ENCODE results near the gene CLTA. TPM values are rescaled to one million over a fixed set of nuclear protein-coding genes. Genes with fewer than 3 reads are reported as not detected.

Gene CLTA
- total RNA-seq, 1 donor from 2014 or later, result 60.4 TPM

- H3K9me3 ChIP-seq (replicated peaks), result no peaks in the 10 kb centered on the region
- H3K36me3 ChIP-seq, result no peaks in the 10 kb centered on the region
- H3K4me1 ChIP-seq, result peaks cover 36% of the 10 kb centered on the region
- peaks cover 17% of the 10 kb centered on the region for H3K27me3 ChIP-seq (ENCODE audit: low read depth)
- TF ChIP-seq CTCF (IDR thresholded peaks at IDR 0.05; ENCODE audit: borderline replicate concordance), result no peak
- peak overlapping the region; percentile 83 for H3K27ac ChIP-seq (replicated peaks)
- intact Hi-C loops (cut with micrococcal nuclease), result loop anchor here (5.0 kb wide), 1 partner anchor 63 kb away; no protein-coding TSS in a partner anchor
- no peak overlapping the region for H3K4me3 ChIP-seq
- DNase-seq, result no peak
Observed at GRCh38 chr9:36164989-36165388, 25.7 kb upstream of the CLTA start.

- Histone ChIP-seq H3K4me1 (peaks cover 33% of the 10 kb centered on the region), H3K9me3 (replicated peaks) (no peaks in the 10 kb centered on the region), H3K36me3 (no peaks in the 10 kb centered on the region), H3K4me3 (peak overlapping the region; percentile 64), H3K27me3 (ENCODE audit: low read depth) (peaks cover 24% of the 10 kb centered on the region), H3K27ac (replicated peaks) (peak overlapping the region; percentile 83)
- no peak for DNase-seq
- intact Hi-C loops (cut with micrococcal nuclease), result no loop called here
- no peak for TF ChIP-seq CTCF (IDR thresholded peaks at IDR 0.05; ENCODE audit: borderline replicate concordance)
Observed at GRCh38 chr9:36165826-36166167, 24.9 kb upstream of the CLTA start.

GRCh38 chr9:36166168-36166927 lies 24.4 kb upstream of the CLTA start:
- intact Hi-C loops (cut with micrococcal nuclease), result no loop called here
- peak; percentile 87 for DNase-seq
- H3K4me1 ChIP-seq, result peaks cover 33% of the 10 kb centered on the region
- H3K27ac ChIP-seq (replicated peaks), result peak overlapping the region; percentile 83
- peak overlapping the region; percentile 64 for H3K4me3 ChIP-seq
- peak; percentile 94 for TF ChIP-seq CTCF (IDR thresholded peaks at IDR 0.05; ENCODE audit: borderline replicate concordance)
- H3K9me3 ChIP-seq (replicated peaks), result no peaks in the 10 kb centered on the region
- H3K27me3 ChIP-seq (ENCODE audit: low read depth), result peaks cover 28% of the 10 kb centered on the region
- H3K36me3 ChIP-seq, result no peaks in the 10 kb centered on the region

- no peak within 1 kb of the TSS for H3K4me3 ChIP-seq
- no peaks in the 10 kb centered on the region for H3K9me3 ChIP-seq (replicated peaks)
- H3K27ac ChIP-seq (replicated peaks), result no peak within 1 kb of the TSS
- peaks cover 21% of the 10 kb centered on the region for H3K4me1 ChIP-seq
- TF ChIP-seq CTCF (IDR thresholded peaks at IDR 0.05; ENCODE audit: borderline replicate concordance), result no peak
- intact Hi-C loops (cut with micrococcal nuclease), result no loop called here
- DNase-seq, result no peak
- peaks cover 28% of the 10 kb centered on the region for H3K27me3 ChIP-seq (ENCODE audit: low read depth)
- H3K36me3 ChIP-seq, result no peaks in the 10 kb centered on the region
Observed at GRCh38 chr9:36169166-36169565, 21.6 kb upstream of the CLTA start, which contains the start of gene CCIN. CCIN (plus strand) TSS chr9:36169388; CDS start chr9:36169503, 115 bp downstream.

GRCh38 chr9:36169708-36170107 lies 21.0 kb upstream of the CLTA start:
- Histone ChIP-seq H3K27ac (replicated peaks) (no peak overlapping the region), H3K9me3 (replicated peaks) (no peaks in the 10 kb centered on the region), H3K36me3 (no peaks in the 10 kb centered on the region), H3K4me3 (no peak overlapping the region), H3K4me1 (peaks cover 21% of the 10 kb centered on the region), H3K27me3 (ENCODE audit: low read depth) (peaks cover 28% of the 10 kb centered on the region)
- DNase-seq, result no peak
- intact Hi-C loops (cut with micrococcal nuclease), result no loop called here
- TF ChIP-seq CTCF (IDR thresholded peaks at IDR 0.05; ENCODE audit: borderline replicate concordance), result no peak

Measured in left ventricle myocardium inferior (tissue), 1 donor.